CD14-positive monocyte (primary cell): ENCODE measurements around the gene NPEPPS. TPM values are rescaled to one million over a fixed set of nuclear protein-coding genes. Genes with fewer than 3 reads are reported as not detected.

Source experiments
- DNase-seq, 3 donors: peaks; one replicate each; pipeline ENCODE4 v3.0.0-alpha.2; 2011 to 2022
- H2AFZ ChIP-seq: 2 replicates; pipeline ENCODE4 v1.6.0; 2012; ENCODE audit warnings: mild to moderate bottlenecking, low read depth, low read length, inconsistent platforms; ENCODE audit not compliant: insufficient read depth, poor library complexity, severe bottlenecking
- H3K27ac ChIP-seq, 2 donors: 1 replicate in 1 of 2; 2 replicates in 1 of 2; pipeline ENCODE4 v1.5.1; 2012 to 2013; ENCODE audit warnings: low read length in 2 of 2, control low read depth in 1 of 2, inconsistent platforms in 1 of 2, low read depth in 1 of 2, mild to moderate bottlenecking in 1 of 2
- H3K27me3 ChIP-seq, 2 donors: one replicate each; pipeline versions ENCODE4 v1.6.0 to v1.6.1; 2011 to 2013; ENCODE audit warnings: low read length in 2 of 2; ENCODE audit not compliant: control insufficient read depth in 2 of 2, insufficient read depth in 2 of 2
- H3K36me3 ChIP-seq, 2 donors: replicated peaks in 1 of 2; 1 replicate in 1 of 2; 2 replicates in 1 of 2; pipeline versions ENCODE4 v1.5.1 to v1.6.1; 2012 to 2013; ENCODE audit warnings: low read length in 2 of 2, control low read depth in 1 of 2, inconsistent platforms in 1 of 2, mild to moderate bottlenecking in 1 of 2; ENCODE audit not compliant: insufficient read depth in 2 of 2, control insufficient read depth in 1 of 2
- H3K4me1 ChIP-seq, 2 donors: 1 replicate in 1 of 2; 2 replicates in 1 of 2; pipeline versions ENCODE4 v1.5.1 to v1.6.1; 2012 to 2013; ENCODE audit warnings: low read length in 2 of 2, control low read depth in 1 of 2, inconsistent platforms in 1 of 2, mild to moderate bottlenecking in 1 of 2, moderate library complexity in 1 of 2; ENCODE audit not compliant: insufficient read depth in 2 of 2, control insufficient read depth in 1 of 2
- H3K4me2 ChIP-seq: replicated peaks from 2 replicates; pipeline ENCODE3; 2012; ENCODE audit warnings: low read length, moderate library complexity, mild to moderate bottlenecking; ENCODE audit not compliant: poor library complexity, severe bottlenecking; ENCODE audit errors: extremely low read depth
- H3K4me3 ChIP-seq, 3 experiments: fragments of 200-600 bp in 1 of 3; sonication (generic) in 1 of 3; replicated peaks in 1 of 3; 1 replicate in 2 of 3; 2 replicates in 1 of 3; pipeline ENCODE4 v1.5.1; 2011 to 2013; ENCODE audit warnings: low read length in 3 of 3, mild to moderate bottlenecking in 3 of 3, control low read depth in 2 of 3, low read depth in 2 of 3, inconsistent platforms in 1 of 3, moderate library complexity in 1 of 3
- H3K79me2 ChIP-seq: 2 replicates; pipeline ENCODE4 v1.6.0; 2012; ENCODE audit warnings: mild to moderate bottlenecking, control low read depth, inconsistent platforms, low read length, moderate library complexity; ENCODE audit not compliant: insufficient read depth
- H3K9ac ChIP-seq: 2 replicates; pipeline ENCODE4 v1.6.0; 2017; ENCODE audit warnings: low read length, mild to moderate bottlenecking; ENCODE audit not compliant: insufficient read depth, poor library complexity, severe bottlenecking
- H3K9me3 ChIP-seq, 2 donors: replicated peaks in 1 of 2; 1 replicate in 1 of 2; 2 replicates in 1 of 2; pipeline versions ENCODE4 v1.5.1 to v1.6.1; 2012 to 2013; ENCODE audit warnings: low read length in 2 of 2, control low read depth in 1 of 2; ENCODE audit not compliant: control insufficient read depth in 1 of 2, insufficient read depth in 1 of 2
- H4K20me1 ChIP-seq: 2 replicates; pipeline ENCODE4 v1.6.0; 2012; ENCODE audit warnings: mild to moderate bottlenecking, low read length, control low read depth, moderate library complexity; ENCODE audit not compliant: insufficient read depth
- H3K27ac Mint-ChIP-seq, 7 donors: one replicate each; pipeline ENCODE4 v1.8.0; 2020; ENCODE audit warnings: mild to moderate bottlenecking in 7 of 7, mixed read lengths in 7 of 7, moderate library complexity in 6 of 7, inconsistent platforms in 2 of 7
- H3K27me3 Mint-ChIP-seq, 3 donors: one replicate each; pipeline ENCODE4 v1.8.0; 2021 to 2022; ENCODE audit warnings: low read depth in 3 of 3, mild to moderate bottlenecking in 3 of 3, mixed read lengths in 3 of 3, moderate library complexity in 3 of 3, inconsistent platforms in 1 of 3
- H3K36me3 Mint-ChIP-seq, 2 donors: one replicate each; pipeline ENCODE4 v1.8.0; 2020; ENCODE audit warnings: mixed read lengths in 2 of 2, inconsistent platforms in 1 of 2, mild to moderate bottlenecking in 1 of 2
- H3K4me1 Mint-ChIP-seq: one replicate; pipeline ENCODE4 v1.8.0; 2020; ENCODE audit warnings: mild to moderate bottlenecking, mixed read lengths
- H3K4me3 Mint-ChIP-seq, 2 donors: one replicate each; pipeline ENCODE4 v1.8.0; 2020; ENCODE audit warnings: mild to moderate bottlenecking in 2 of 2, mixed read lengths in 2 of 2, moderate library complexity in 1 of 2
- H3K9me3 Mint-ChIP-seq, 7 donors: one replicate each; pipeline ENCODE4 v1.8.0; 2020 to 2022; ENCODE audit warnings: mixed read lengths in 7 of 7, mild to moderate bottlenecking in 6 of 7, moderate library complexity in 6 of 7, inconsistent platforms in 2 of 7
- WGBS: methylation state at CpG from one replicate; pipeline ENCODE4 v1.1.5; 2013; ENCODE audit warnings: missing lambda C conversion rate; ENCODE audit not compliant: insufficient coverage; 5-methylcytosine and 5-hydroxymethylcytosine counted together
- intact Hi-C, 2 donors: fragments of 100-400 bp; cut with micrococcal nuclease; formaldehyde crosslinking; loops; one replicate each; pipeline versions ENCODE4 v1.15.0 to v1.15.1; 2023
- polyA plus RNA-seq, 3 donors: library from polyadenylated mRNA; depleted of rRNA in 1 of 3; unstranded in 2 of 3; stranded (reverse) in 1 of 3; fragments of 300-500 nt in 2 of 3; fragments of >200 nt in 1 of 3; fragmentation: Illumina TruSeq in 2 of 3; gene quantifications; 1 replicate in 2 of 3; 2 replicates in 1 of 3; pipeline ENCODE4 v1.2.3, GENCODE V29; 2012 to 2021
- TF ChIP-seq, protein P1 (sequence below): fragments of 200-600 bp; IDR thresholded peaks from one replicate; pipeline ENCODE4 v1.8.0; 2022; ENCODE audit warnings: antibody characterized with exemption, mild to moderate bottlenecking

The NPEPPS gene
- polyA plus RNA-seq, 3 donors, result 38.3 to 80.1 (median 53.1) TPM

DNA sequence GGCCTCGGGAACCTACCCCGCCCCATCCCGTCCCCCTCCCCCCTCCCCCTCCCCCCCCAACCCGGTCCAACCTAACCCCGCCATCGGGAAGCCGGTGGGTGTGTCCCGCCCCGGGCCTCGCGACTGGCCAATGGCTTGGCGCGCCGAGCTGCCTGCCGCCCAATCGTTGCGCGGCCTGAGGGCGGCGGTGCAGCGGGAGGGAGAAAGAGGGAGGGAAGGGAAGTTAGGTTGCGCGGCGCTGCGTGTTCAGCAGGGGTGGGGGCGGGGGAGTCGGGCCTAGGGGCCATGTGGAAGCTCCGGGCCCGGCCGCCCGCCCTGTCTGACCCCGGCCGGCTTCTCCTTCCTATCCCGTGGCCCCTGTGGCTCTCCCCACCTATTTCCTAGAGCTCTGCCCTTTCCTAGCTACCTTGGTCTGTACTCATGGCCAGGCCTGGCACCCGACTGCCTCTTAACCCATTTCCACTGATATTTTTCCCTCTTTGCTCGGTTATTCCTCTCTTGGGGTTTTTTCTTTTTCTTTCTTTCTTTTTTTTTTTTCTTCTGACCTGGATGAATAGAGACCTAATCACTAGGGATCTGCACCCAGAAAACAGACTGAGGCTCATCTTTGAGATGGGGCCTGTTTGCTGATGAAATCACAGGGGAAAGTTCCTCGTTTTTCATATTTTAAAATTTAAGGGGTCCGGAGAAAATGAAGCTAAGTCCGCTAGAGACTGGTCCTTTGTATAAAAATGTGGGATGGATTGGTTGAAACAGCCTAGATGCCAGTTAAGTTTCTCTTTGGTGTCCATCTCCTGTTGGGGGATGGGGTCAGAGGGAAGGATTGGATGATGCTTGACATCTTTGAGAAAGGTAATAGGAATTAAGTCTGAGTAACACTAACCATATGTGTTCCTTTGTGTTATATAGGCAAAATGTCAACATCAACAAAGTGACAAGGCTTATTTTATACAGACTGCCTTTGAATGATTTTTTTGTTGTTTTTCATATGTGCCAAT lies 119.9 kb downstream of the NPEPPS start:
- peaks cover 38 to 45% of the 10 kb centered on the region in 2 donors for H3K36me3 ChIP-seq
- DNase-seq, result peak; percentile 90 to 94 (median 91)
- H3K27ac ChIP-seq, result peak overlapping the region; percentile 50 to 66
- TF ChIP-seq, protein P1, sequence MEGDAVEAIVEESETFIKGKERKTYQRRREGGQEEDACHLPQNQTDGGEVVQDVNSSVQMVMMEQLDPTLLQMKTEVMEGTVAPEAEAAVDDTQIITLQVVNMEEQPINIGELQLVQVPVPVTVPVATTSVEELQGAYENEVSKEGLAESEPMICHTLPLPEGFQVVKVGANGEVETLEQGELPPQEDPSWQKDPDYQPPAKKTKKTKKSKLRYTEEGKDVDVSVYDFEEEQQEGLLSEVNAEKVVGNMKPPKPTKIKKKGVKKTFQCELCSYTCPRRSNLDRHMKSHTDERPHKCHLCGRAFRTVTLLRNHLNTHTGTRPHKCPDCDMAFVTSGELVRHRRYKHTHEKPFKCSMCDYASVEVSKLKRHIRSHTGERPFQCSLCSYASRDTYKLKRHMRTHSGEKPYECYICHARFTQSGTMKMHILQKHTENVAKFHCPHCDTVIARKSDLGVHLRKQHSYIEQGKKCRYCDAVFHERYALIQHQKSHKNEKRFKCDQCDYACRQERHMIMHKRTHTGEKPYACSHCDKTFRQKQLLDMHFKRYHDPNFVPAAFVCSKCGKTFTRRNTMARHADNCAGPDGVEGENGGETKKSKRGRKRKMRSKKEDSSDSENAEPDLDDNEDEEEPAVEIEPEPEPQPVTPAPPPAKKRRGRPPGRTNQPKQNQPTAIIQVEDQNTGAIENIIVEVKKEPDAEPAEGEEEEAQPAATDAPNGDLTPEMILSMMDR, result no peak
- Mint-ChIP-seq H3K4me3 (peak overlapping the region; percentile 90 to 93), H3K4me1 (peaks cover 54% of the 10 kb centered on the region), H3K27me3 (peaks cover 0 to 2% (median 0%) of the 10 kb centered on the region in 3 donors), H3K9me3 (no peaks in the 10 kb centered on the region), H3K36me3 (peaks cover 37 to 44% of the 10 kb centered on the region in 2 donors), H3K27ac (peak overlapping the region; percentile 77 to 93 (median 82))
- H3K9ac ChIP-seq, result peak overlapping the region; percentile 59
- H3K4me3 ChIP-seq, result peak overlapping the region; percentile 77 to 92 (median 90)
- no peaks in the 10 kb centered on the region for H3K27me3 ChIP-seq
- peaks cover 53% of the 10 kb centered on the region for H4K20me1 ChIP-seq
- under 1% methylated on average over 29 of the region's 39 CpGs for WGBS
- peak overlapping the region; percentile 61 for H2AFZ ChIP-seq
- H3K79me2 ChIP-seq, result peaks cover 74% of the 10 kb centered on the region
- no peaks in the 10 kb centered on the region for H3K9me3 ChIP-seq
- H3K4me2 ChIP-seq, result peak overlapping the region; percentile 97
- H3K4me1 ChIP-seq, result peaks cover 51 to 71% of the 10 kb centered on the region in 2 donors
- intact Hi-C loops, result no loop called here

GRCh38 chr17:47651704-47652103 lies 120.8 kb downstream of the NPEPPS start:
- Mint-ChIP-seq H3K4me1 (peaks cover 45% of the 10 kb centered on the region), H3K4me3 (no peak overlapping the region), H3K27me3 (peaks cover 0 to 2% (median 0%) of the 10 kb centered on the region in 3 donors), H3K27ac (peak overlapping the region in 5 of 7 donors; percentile 43 to 77 (median 55)), H3K36me3 (peaks cover 45 to 53% of the 10 kb centered on the region in 2 donors), H3K9me3 (no peaks in the 10 kb centered on the region)
- no peaks in the 10 kb centered on the region for H3K9me3 ChIP-seq
- TF ChIP-seq, protein P1, result no peak
- intact Hi-C loops, result no loop called here
- H3K27me3 ChIP-seq, result no peaks in the 10 kb centered on the region
- H3K27ac ChIP-seq, result peak overlapping the region in 1 of 2 donors; percentile 66
- peaks cover 46 to 54% of the 10 kb centered on the region in 2 donors for H3K36me3 ChIP-seq
- H3K9ac ChIP-seq, result no peak overlapping the region
- H3K4me2 ChIP-seq, result peak overlapping the region; percentile 97
- DNase-seq, result no peak
- H3K4me3 ChIP-seq, result peak overlapping the region in 1 of 3 experiments; percentile 92
- H4K20me1 ChIP-seq, result peaks cover 61% of the 10 kb centered on the region
- H2AFZ ChIP-seq, result no peak overlapping the region
- 63% methylated on average over 1 of the region's 2 CpGs for WGBS
- peaks cover 42 to 62% of the 10 kb centered on the region in 2 donors for H3K4me1 ChIP-seq
- peaks cover 75% of the 10 kb centered on the region for H3K79me2 ChIP-seq
